Endodermal cell (in vitro differentiated cells): Measurements from ENCODE around the gene SUN1. TPM values are rescaled to one million over a fixed set of nuclear protein-coding genes. Genes with fewer than 3 reads are reported as not detected.

ENCODE experiments used
- DNase-seq: peaks from one replicate; pipeline ENCODE4 v3.0.0-alpha.2; 2017
- H3K27ac ChIP-seq: 2 replicates; pipeline ENCODE4 v1.5.1; 2013; ENCODE audit warnings: mild to moderate bottlenecking, low read depth, low read length, moderate library complexity
- H3K27me3 ChIP-seq: 2 replicates; pipeline ENCODE4 v1.6.1; 2013; ENCODE audit warnings: mild to moderate bottlenecking, low read length, moderate library complexity; ENCODE audit not compliant: insufficient read depth, control insufficient read depth, poor library complexity, severe bottlenecking
- H3K36me3 ChIP-seq: 2 replicates; pipeline ENCODE4 v1.7.0; 2013; ENCODE audit warnings: mild to moderate bottlenecking, low read length, moderate library complexity; ENCODE audit not compliant: control insufficient read depth, insufficient read depth
- H3K4me1 ChIP-seq: one replicate; pipeline ENCODE4 v1.7.0; 2013; ENCODE audit warnings: low read length; ENCODE audit not compliant: control insufficient read depth, insufficient read depth
- H3K4me3 ChIP-seq: 2 replicates; pipeline ENCODE4 v1.5.1; 2013; ENCODE audit warnings: mild to moderate bottlenecking, low read length, moderate library complexity
- H3K9ac ChIP-seq: 2 replicates; pipeline ENCODE4 v1.6.1; 2013; ENCODE audit warnings: mild to moderate bottlenecking, low read length, moderate library complexity; ENCODE audit not compliant: poor library complexity, severe bottlenecking; ENCODE audit errors: extremely low read depth
- H3K9me3 ChIP-seq: 2 replicates; pipeline ENCODE4 v1.6.1; 2013; ENCODE audit warnings: mild to moderate bottlenecking, low read length, moderate library complexity; ENCODE audit not compliant: control insufficient read depth
- H3K27ac Mint-ChIP-seq: 2 replicates; pipeline ENCODE4 v1.8.0; 2020; ENCODE audit warnings: mixed read lengths
- H3K27me3 Mint-ChIP-seq: 2 replicates; pipeline ENCODE4 v1.8.0; 2021; ENCODE audit warnings: mild to moderate bottlenecking, mixed read lengths; ENCODE audit not compliant: insufficient read depth
- H3K36me3 Mint-ChIP-seq: 2 replicates; pipeline ENCODE4 v1.8.0; 2020; ENCODE audit warnings: low read depth, mixed read lengths
- H3K4me1 Mint-ChIP-seq: 2 replicates; pipeline ENCODE4 v1.8.0; 2020; ENCODE audit warnings: mixed read lengths
- H3K4me3 Mint-ChIP-seq: 2 replicates; pipeline ENCODE4 v1.8.0; 2020; ENCODE audit warnings: mild to moderate bottlenecking, moderate library complexity, mixed read lengths
- H3K9me3 Mint-ChIP-seq: 2 replicates; pipeline ENCODE4 v1.8.0; 2020; ENCODE audit warnings: mild to moderate bottlenecking, mixed read lengths
- WGBS, 2 experiments: methylation state at CpG; one replicate each; pipeline versions ENCODE4 v1.1.5 to v1.1.7; 2013; ENCODE audit warnings: missing lambda C conversion rate in 2 of 2, mixed read lengths in 1 of 2; ENCODE audit not compliant: insufficient coverage in 1 of 2, insufficient read length in 1 of 2; 5-methylcytosine and 5-hydroxymethylcytosine counted together
- total RNA-seq, 2 donors: library from RNA; stranded (reverse); fragmentation: NEBNext Ultra II Directional in 1 of 2; extraction: Animal tissue kit (Norgen Biotek cat#: 25700) in 1 of 2; gene quantifications; 2 replicates in 1 of 2; 3 replicates in 1 of 2; pipeline ENCODE4 v1.2.1, GENCODE V29; 2021
- TF ChIP-seq, protein P1 (sequence below): fragments of 200-600 bp; sonication (generic); conservative IDR thresholded peaks from 2 replicates; pipeline ENCODE4 v1.5.0; 2021; ENCODE audit warnings: antibody characterized with exemption, mild to moderate bottlenecking

SUN1 gene
- total RNA-seq, 2 donors from 2014 or later = 133 to 136 TPM

DNA sequence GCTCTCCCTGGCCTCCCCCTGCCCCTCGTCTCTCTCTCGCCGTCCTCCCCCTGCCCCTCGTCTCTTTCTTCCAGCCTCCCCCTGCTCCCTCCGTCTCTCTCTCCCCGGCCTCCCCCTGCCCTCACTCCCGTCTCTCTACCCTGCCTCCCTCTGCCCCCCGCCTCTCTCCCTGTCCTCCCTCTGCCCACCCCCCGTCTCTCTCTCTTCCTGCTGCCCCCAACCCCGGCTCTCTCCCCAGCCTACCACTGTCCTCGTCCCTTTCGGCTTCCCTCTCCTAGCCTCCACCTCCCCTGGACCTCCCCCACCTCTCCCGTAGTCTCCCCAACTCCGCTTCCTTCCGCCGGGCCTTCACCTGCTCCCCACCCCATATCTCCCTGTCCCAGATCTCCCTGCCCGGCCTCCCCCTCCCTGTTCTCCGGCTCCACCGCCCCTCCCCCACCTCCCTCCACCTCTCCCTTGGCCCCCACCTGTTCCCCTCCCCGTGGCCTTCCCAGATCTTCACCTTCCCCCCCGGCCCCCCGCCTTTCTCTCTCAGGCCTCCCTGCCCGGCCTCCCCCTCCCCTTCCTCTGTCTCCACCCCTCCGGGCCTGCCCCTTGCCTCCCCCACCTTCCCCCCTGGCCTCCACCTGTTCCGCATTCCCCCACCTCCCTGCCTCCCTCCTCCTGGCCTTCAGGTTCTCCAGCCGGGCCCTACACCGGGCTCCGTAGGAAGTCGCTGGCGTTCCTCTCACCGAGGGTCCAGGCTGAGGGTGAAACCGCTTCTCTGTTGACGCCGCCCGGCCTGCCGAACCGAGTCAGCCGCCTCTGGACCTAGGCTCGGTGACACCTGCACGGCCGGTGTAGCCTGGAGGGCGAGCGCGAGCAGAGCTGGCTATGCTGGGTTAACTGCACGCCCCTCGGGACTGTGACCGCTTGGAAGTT, 45.3 kb downstream of the SUN1 start:
- H3K4me3 ChIP-seq = peak overlapping the region; percentile 84
- peak overlapping the region; percentile 71 for H3K27ac ChIP-seq
- peak; percentile 70 for DNase-seq
- H3K9me3 ChIP-seq = no peaks in the 10 kb centered on the region
- 18 to 35% methylated on average over 17 to 46 of the region's 47 CpGs for WGBS, 2 experiments
- no peaks in the 10 kb centered on the region for H3K27me3 Mint-ChIP-seq
- peak overlapping the region; percentile 64 for H3K9ac ChIP-seq
- peaks cover 43% of the 10 kb centered on the region for H3K36me3 Mint-ChIP-seq
- H3K27ac Mint-ChIP-seq = peak overlapping the region; percentile 87
- H3K27me3 ChIP-seq = no peaks in the 10 kb centered on the region
- H3K4me3 Mint-ChIP-seq = peak overlapping the region; percentile 83
- H3K4me1 Mint-ChIP-seq = peaks cover 16% of the 10 kb centered on the region
- H3K36me3 ChIP-seq = peaks cover 48% of the 10 kb centered on the region
- H3K9me3 Mint-ChIP-seq = peaks cover 10% of the 10 kb centered on the region
- peaks cover 4% of the 10 kb centered on the region for H3K4me1 ChIP-seq
- TF ChIP-seq, protein P1, sequence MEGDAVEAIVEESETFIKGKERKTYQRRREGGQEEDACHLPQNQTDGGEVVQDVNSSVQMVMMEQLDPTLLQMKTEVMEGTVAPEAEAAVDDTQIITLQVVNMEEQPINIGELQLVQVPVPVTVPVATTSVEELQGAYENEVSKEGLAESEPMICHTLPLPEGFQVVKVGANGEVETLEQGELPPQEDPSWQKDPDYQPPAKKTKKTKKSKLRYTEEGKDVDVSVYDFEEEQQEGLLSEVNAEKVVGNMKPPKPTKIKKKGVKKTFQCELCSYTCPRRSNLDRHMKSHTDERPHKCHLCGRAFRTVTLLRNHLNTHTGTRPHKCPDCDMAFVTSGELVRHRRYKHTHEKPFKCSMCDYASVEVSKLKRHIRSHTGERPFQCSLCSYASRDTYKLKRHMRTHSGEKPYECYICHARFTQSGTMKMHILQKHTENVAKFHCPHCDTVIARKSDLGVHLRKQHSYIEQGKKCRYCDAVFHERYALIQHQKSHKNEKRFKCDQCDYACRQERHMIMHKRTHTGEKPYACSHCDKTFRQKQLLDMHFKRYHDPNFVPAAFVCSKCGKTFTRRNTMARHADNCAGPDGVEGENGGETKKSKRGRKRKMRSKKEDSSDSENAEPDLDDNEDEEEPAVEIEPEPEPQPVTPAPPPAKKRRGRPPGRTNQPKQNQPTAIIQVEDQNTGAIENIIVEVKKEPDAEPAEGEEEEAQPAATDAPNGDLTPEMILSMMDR = no peak

DNA sequence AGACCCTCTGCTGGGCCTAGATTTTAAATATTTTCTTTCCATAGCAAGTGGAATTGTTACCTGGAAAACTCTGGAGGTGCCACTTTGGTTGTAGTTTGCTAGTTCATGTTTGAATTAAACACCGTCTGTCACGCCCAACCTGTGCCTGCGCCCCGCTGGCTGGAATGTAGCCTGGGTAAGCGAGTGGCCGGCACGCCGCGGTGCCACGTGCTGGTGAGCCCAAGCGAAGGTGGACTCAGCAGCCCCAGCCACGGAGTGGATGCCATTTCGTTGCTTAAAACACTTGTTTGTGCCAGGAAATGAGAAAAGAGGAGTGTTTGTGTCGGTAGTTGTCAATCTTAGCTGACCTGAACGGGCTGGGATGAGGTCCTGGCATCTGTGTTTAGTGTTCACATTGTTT, 46.8 kb downstream of the SUN1 start:
- Histone ChIP-seq H3K36me3 (peaks cover 36% of the 10 kb centered on the region), H3K9me3 (no peaks in the 10 kb centered on the region), H3K9ac (no peak overlapping the region), H3K27me3 (no peaks in the 10 kb centered on the region), H3K4me3 (peak overlapping the region; percentile 35), H3K4me1 (no peaks in the 10 kb centered on the region), H3K27ac (no peak overlapping the region)
- H3K27me3 Mint-ChIP-seq = no peaks in the 10 kb centered on the region
- peaks cover 11% of the 10 kb centered on the region for H3K4me1 Mint-ChIP-seq
- 91 to 95% methylated on average over 15 of the region's 15 CpGs for WGBS, 2 experiments
- TF ChIP-seq, protein P1 = no peak
- peak overlapping the region; percentile 83 for H3K4me3 Mint-ChIP-seq
- no peak for DNase-seq
- H3K36me3 Mint-ChIP-seq = peaks cover 28% of the 10 kb centered on the region
- no peak overlapping the region for H3K27ac Mint-ChIP-seq
- H3K9me3 Mint-ChIP-seq = no peaks in the 10 kb centered on the region

DNA sequence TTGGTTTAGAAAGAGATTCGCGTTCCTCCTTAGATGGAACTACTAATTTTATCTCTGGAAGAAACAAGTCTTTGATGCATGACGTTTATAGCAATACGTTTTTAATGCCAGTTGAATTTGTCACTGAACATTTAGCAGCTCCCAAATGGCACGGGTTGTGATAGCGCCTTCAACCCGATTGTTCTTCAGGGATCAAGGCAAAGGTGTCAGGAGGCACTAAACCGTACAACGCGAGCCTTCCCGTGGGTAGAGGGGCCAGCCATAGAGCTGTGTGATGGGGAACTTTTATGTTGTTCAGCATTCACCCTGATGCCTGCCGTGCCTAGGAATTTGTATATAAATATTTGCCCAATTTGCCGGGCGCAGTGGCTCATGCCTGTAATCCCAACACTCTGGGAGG, 47.4 kb downstream of the SUN1 start:
- Histone ChIP-seq H3K9ac (no peak overlapping the region), H3K9me3 (no peaks in the 10 kb centered on the region), H3K36me3 (peaks cover 32% of the 10 kb centered on the region), H3K4me1 (no peaks in the 10 kb centered on the region), H3K4me3 (peak overlapping the region; percentile 35), H3K27me3 (no peaks in the 10 kb centered on the region), H3K27ac (no peak overlapping the region)
- H3K27me3 Mint-ChIP-seq = no peaks in the 10 kb centered on the region
- DNase-seq = no peak
- H3K27ac Mint-ChIP-seq = no peak overlapping the region
- no peak overlapping the region for H3K4me3 Mint-ChIP-seq
- TF ChIP-seq, protein P1 = no peak
- 95 to 97% methylated on average over 10 to 14 of the region's 14 CpGs for WGBS, 2 experiments
- H3K4me1 Mint-ChIP-seq = peaks cover 11% of the 10 kb centered on the region
- H3K36me3 Mint-ChIP-seq = peaks cover 24% of the 10 kb centered on the region
- no peaks in the 10 kb centered on the region for H3K9me3 Mint-ChIP-seq
